Right forelimb (tissue), 1 donor: ENCODE results near the gene RGN.
A peak's percentile ranks its signal among the peaks of the same experiment; 100 is the strongest.
"Not testable (repeated sequence)": the region's sequence is repeated elsewhere in the genome, so short reads cannot be mapped to it uniquely, and the experiment has no call there.

ENCODE experiments used
- DNase-seq: peaks from one replicate; pipeline ENCODE4 v3.0.0-alpha.2; 2018

Gene RGN

DNA sequence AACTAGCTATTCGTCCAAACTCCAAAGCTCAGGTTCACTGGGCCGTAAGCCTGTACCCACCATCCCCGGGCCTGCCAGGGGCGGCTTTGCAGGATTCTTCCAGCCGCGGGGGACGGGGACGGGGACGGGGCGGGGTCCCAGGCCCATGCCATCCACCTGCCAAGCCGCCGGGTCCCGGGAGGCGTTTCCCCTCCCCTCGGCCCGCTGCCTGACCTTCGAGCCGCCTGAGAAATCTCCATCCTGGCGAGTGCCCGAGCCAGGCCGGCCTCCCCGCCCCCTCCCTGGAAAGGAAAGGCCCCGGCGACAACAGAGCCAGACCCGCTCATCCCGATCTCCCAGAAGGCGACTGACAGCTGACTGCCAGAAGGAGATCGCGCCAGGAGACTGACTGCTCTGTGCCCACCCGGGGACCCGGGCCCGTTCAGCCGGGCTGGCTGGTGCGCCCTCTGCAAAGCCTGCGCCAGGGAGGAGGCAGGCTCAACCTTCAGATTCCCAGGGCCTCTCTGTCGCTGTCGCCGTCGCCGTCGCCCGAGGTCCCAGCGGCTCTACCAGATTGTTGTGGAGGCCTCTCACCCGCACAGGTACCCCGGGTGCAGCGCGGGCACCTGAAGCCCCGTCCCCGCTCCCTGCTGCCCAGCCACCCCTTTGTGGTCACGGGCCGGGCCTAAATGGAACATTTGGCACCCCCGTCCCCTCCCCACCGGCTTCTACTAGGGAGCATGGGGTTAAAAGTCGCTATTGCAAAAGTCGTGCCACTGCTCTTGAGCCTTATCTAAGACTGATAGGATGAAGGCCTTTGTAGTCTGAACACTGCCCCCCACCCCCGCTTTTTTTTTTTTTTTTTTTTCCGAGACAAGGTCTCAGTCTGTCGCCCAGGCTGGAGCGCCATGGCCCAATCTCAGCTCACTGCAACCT, at the start of gene RGN:
Gene RGN (plus strand): TSS at position 315 of the 915 bp plus-strand sequence. CDS start 2,702 bp downstream, outside the sequence.
- DNase-seq: peak; percentile 41

DNA sequence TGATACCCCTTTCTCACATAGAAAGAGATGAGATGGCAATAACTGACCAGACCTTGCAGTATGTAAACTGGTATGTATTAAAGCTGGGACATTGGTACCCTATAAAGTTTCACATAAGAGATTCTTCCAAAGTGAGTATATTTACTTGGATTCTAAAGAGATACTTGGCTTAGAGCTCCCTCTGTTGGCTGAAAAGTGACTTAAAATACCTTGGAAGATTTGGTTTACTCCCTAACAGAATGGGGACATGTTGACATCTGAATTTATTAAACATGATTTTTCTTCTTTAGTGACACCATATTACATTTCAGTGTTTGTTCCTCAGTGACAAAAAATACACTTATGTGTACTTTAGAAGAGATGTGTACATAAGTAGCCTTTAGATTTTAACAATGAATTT, 47.9 kb upstream of the RGN start:
- DNase-seq: no peak

- DNase-seq: no peak
These were observed 30.3 kb upstream of the RGN start for GRCh38 chrX:47047989-47048388.

GRCh38 chrX:47059142-47059874, 18.9 kb upstream of the RGN start:
- no peak for DNase-seq

DNA sequence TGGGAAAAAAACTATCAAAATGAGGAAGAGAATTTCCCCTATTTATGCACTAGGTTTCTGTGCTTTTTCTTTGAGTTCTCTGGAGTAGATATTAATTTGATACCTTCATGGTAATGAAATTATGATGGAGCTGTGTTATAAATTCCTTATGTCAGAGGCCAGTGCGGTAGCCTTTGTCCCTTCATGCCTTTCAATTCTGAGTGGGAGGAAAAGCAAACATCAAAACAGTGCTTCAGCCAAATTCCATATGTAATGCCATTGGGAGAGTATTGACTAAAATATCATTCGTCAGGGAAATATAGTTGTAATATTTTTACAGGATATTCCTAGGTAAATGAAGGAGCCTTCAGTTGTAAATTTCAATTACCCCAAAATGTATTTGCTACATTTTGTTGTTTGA, 17.5 kb upstream of the RGN start:
- no peak for DNase-seq

GRCh38 chrX:47061238-47061919, 16.9 kb upstream of the RGN start:
- DNase-seq: no peak

DNA sequence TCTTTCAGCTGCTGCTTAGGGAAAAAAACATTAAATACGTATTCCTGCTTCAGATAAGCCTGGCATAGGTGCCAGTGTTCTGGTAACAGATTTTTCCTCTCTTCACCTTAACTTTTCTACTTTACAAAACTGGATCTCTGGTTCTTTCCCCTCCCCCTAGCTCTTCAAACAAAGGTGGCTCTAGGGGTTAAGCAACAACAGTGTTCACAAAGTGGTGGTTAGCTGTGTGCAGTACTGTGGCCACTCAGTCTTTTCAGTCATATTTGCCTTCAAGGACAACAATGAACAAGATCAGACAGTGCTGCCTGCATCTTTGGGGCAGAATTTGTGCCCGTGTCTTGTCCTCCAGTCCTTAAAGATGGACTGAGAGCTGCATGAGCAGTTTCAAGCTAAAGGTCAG, 15.1 kb upstream of the RGN start:
- no peak for DNase-seq

DNA sequence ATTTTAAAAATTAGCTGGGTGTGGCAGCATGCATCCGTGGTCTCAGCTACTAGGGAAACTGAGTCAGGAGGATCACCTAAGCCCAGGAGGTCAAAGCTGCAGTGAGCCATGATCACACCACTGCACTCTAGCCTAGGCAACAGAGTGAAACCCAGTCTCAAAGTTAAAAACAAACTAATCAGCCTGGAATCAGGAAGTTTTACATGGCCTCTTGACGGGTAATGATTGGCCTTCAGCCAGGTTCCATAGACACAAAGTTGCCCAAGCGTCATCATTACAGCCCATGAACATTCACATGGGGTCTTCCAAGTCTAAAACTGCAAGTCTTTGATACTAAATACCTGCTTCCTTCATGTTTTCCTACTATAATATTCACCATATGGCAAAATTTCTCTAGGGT, 10.0 kb upstream of the RGN start:
- no peak for DNase-seq

- DNase-seq: no peak
These were observed 9.5 kb upstream of the RGN start for GRCh38 chrX:47068720-47069119.

DNA sequence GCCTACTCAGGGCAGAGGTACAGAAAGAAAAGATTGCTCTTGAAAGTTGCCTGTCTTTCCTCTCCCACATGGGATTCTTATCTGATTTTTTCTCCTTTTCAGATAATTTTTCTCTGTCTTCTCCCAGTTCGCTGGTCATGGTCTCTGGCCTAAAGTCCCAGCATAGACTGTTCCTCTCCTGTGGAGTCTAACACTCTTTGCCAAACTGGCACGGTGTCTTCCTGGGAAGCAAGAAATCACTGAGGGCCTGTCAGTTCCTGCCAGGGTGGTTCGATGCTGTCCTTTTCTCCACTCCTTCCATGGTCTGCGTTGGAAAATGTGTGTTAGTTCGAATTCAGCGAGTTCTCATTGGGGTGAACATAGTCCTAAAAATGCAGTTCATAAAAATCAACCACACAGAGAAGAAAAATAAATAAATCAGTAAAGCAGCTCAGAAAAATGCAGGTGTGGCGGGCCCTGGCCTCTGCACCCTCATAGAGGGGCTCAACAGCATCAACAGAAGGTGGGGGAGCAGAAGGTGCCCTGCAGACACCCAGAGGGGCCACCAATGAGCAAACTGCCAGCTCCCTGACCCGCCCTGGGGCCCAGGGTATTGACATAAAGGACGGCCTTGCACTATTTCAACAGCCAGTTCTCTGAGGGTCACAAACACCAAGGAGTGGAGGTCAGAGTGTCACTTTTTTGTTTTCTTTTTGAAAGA, 2.1 kb downstream of the RGN start:
- no peak for DNase-seq

DNA sequence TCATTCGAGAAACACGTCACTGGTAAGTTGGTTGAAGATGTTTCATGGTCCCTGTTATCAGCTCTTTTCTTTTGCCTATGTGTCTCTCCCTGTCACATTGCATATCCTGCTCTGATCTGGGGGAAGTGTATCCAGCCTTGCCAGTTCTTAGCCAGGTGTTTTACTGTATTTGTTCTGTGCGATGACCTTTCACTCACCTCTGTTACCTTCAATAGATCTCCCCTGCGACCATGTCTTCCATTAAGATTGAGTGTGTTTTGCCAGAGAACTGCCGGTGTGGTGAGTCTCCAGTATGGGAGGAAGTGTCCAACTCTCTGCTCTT, 2.6 kb downstream of the RGN start:
- DNase-seq: no peak

DNA sequence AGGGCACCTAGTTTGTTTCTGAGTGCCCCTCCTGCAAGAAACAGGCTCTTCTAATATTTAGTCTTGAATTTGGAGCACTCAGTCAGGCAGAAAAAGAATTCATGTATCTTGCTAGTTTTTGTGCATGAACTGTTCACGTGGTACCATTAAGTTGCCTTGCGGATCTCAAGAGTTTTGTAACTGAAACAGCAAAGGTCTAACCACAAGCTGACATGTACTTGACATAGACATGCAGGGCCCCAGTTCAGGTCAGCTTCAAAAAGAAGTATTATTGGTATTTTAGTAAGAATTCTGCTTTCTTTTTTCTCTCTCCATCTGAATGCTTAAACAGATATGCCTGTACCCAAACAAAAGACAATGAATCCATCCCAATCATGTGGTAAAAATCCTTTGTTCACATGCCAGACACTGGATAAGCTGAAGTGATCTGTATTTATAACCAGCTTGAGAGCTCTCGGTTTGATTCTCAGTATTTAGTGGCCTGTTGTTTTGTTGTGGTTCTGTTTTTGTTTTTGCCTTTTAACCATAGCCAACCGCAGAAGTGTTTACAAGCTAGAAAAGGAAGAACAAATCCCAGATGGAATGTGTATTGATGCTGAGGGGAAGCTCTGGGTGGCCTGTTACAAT, 13.0 kb downstream of the RGN start:
- no peak for DNase-seq

GRCh38 chrX:47093248-47093647, 15.0 kb downstream of the RGN start:
- no peak for DNase-seq

- no peak for DNase-seq
These were observed 15.6 kb downstream of the RGN start for GRCh38 chrX:47093860-47094259.

DNA sequence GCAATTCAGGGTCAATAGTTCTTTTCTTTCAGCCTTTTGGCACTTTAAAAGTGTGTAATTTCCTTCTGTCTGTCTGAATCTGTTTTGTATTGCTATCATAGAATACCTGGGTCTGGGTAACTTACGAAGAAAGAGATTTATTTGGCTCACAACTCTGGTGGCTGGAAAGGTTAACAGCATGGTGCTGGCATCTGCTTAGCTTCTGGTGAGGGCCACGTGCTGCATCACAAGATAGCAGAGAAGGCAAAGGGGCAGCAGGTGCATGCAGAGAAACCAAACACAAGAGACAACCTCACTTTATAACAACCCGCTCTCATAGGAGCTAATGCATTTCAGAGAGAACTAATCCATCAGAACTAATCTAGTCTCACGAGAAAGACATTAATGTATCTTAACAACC, 18.8 kb downstream of the RGN start:
- no peak for DNase-seq

DNA sequence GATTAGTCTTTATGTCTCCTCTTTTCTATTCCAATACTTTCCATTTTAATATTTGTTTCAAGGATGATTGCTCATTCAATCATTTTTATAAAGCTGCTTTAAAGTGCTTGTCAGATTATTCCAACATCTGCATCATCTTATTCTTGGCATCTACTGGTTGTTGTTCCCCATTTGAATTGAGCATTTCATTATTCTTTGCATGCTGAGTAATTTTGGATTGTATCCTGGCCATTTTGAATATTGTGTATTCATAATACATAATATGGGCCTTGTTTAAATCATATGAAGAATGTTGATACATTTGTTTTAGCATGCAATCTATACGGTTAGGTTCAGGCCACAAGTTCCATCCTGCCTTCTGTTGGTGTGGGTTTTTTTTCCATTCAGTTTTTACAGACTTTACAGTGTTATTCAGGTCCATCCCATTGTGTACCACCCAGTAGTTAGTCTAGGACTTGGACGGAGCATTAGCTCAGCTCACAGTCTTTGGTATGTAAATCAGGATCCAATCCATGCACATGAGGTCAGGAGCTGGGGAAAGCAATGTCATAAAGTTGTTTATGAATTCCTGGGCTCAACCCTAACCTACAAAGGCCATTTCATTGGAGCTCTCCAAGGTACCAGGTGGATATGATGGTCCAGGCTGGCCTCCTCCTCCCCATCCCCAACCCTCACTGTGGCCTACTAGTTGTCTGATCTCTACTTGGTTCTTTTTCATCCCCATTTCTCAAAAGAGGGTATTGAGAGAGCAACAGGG, 20.3 kb downstream of the RGN start:
- no peak for DNase-seq

DNA sequence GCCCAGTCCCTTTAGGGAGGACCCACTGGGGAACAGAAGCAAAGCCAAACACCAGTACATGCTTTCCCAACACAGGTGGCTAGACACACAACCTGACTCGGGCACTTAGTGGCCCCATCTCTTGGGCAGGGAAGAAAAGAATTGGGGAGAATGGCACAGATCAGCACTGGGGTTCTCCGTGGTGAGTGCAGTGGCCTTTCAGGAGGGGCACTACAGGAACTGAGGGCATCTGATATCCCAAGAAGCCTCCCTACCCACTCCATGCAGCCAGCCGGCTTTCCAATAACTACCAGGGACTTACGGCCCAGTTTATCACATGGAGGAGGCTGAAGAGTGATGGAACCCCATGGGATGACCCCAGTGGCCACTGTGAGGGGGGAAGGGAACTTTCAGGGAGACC, 23.0 kb downstream of the RGN start:
- DNase-seq: no peak

DNA sequence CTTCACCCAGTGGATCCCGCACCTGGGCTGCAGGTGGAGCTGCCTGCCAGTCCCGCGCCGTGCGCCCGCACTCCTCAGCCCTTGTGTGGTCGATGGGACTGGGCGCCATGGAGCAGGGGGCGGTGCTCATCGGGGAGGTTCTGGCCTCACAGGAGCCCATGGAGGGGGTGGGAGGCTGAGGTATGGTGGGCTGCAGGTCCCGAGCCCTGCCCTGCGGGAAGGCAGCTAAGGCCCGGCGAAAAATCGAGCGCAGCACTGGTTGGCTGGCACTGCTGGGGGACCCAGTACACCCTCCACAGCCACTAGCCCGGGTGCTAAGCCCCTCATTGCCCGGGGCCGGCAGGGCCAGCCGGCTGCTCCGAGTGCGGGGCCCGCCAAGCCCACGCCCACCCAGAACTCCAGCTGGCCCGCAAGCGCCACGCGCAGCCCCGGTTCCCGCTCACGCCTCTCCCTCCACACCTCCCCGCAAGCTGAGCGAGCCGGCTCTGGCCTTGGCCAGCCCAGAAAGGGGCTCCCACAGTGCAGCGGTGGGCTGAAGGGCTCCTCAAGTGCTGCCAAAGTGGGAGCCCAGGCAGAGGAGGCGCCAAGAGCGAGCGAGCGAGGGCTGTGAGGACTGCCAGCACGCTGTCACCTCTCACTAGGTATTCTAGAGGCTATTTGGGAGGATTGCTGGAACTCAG, 32.8 kb downstream of the RGN start:
- not testable (repeated sequence) for DNase-seq

DNA sequence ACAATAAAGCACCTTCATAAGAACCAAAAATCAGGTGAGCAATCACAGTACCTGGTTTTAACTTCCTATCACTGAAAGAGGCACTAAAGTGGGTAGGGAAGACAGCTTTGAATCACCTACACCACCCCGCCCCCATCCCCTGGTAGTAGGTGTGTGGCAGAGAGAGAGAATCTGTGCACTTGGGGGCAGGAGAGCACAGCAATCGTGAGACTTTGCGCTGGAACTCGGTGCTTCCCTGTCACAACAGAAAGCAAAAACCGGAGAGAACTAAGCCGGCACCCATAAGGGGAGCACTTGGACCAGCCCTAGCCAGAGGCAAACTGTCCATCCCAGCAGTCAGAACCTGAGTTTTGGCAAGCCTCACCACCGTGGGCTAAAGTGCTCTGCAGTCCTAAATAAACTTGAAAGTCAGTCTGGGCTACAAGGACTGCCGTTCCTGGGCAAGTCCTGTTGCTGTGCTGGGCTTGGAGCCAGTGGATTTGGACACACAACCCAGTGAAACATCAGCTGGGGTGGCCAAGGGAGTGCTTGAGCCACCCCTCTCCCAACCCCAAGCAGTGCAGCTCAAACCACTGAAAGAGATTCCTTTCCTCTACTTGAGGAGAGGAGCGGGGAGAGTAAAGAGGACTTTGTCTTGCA, 34.2 kb downstream of the RGN start:
- no peak for DNase-seq

DNA sequence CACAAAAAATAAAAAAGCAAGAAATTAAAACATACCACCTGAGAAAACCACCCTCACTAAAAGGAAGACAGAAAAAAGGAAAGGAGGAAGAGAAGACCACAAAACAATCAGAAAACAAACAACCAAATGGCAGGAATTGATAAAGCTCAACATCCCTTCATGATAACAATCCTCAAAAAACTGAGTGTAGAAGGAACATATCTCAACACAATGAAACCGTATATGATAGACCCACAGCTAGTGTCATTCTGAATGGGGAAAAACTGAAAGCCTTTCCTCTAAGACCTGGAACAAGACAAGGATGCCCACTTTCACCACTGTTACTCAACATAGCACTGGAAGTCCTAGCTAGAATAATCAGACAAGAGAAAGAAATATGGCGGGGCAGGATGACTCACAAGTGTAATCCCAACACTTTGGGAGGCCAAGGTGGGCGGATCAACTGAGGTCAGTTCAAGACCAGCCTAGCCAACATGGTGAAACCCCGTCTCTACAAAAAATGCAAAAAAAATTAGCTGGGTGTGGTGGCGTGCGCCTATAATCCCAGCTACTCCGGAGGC, 38.4 kb downstream of the RGN start:
- not testable (repeated sequence) for DNase-seq
